Hepatocyte (in vitro differentiated cells): ENCODE results near the gene ABI1.

Experiments used
- CTCF ChIP-seq: fragments of 200-600 bp; sonication (generic); IDR thresholded peaks from 2 replicates; pipeline ENCODE4 v1.5.1; 2016; ENCODE audit warnings: antibody characterized with exemption, mild to moderate bottlenecking; ENCODE audit not compliant: poor library complexity
- EZH2 ChIP-seq: fragments of 200-600 bp; sonication (generic); IDR thresholded peaks from 2 replicates; pipeline ENCODE4 v1.6.1; 2016; ENCODE audit warnings: antibody characterized with exemption, mild to moderate bottlenecking, borderline replicate concordance

- TF ChIP-seq CTCF (no peak), EZH2 (no peak)
These were observed 131.8 kb downstream of the ABI1 start for GRCh38 chr10:26728957-26729356.
